HepG2 (cell line): ENCODE results near the gene TCAP. TPM values are rescaled to one million over a fixed set of nuclear protein-coding genes. Genes with fewer than 3 reads are reported as not detected.

Experiments
- ATAC-seq: fragments of 200-7000 bp; cut with Tn5 transposase; 3 replicates; pipeline ENCODE4 v1.9.1; 2020; ENCODE audit warnings: mild to moderate bottlenecking, moderate library complexity
- BruUV-seq: library from RNA; stranded (reverse); fragments of 400-500 nt; replicated peaks from 2 replicates; lab custom pipeline; 2021; lab: Mats Ljungman, UMichigan
- CTCF ChIA-PET: fragments of 300-600 bp; formaldehyde crosslinking; extraction: SDS; loops from one replicate; lab custom pipeline; 2021; ENCODE audit warnings: low total read pairs, inconsistent platforms, low intra/inter-chr PET ratio; lab: Yijun Ruan, JAX
- POLR2A ChIA-PET: fragments of 350-600 bp; sonication (Branson Sonifier 250); formaldehyde crosslinking; loops from one replicate; lab custom pipeline; 2020; ENCODE audit warnings: antibody characterized with exemption, inconsistent platforms; lab: Yijun Ruan, JAX
- DNase-seq: peaks from one replicate; pipeline ENCODE4 v3.0.0-alpha.2; 2015; ENCODE audit warnings: low spot score
- FAIRE-seq: peaks from 3 replicates; lab custom pipeline; 2011; peaks lifted over from hg19 to GRCh38; lab: Jason Lieb, UNC
- H2AFZ ChIP-seq: one replicate; pipeline ENCODE4 v1.6.1; 2011; ENCODE audit warnings: low read length, inconsistent platforms
- H3K27ac ChIP-seq: fragments of 300-600 bp; 3 replicates; pipeline ENCODE4 v1.8.0; 2011; ENCODE audit warnings: mixed run types, mild to moderate bottlenecking, mixed read lengths, low read length, inconsistent platforms; ENCODE audit not compliant: insufficient read depth; ENCODE audit errors: extremely low read length
- H3K27me3 ChIP-seq, 2 experiments: fragments of 200-600 bp in 1 of 2; 2 replicates in 1 of 2; 3 replicates in 1 of 2; pipeline versions ENCODE4 v1.6.0 to v1.8.0; 2011; ENCODE audit warnings: low read length in 2 of 2, mild to moderate bottlenecking in 2 of 2, moderate library complexity in 2 of 2, inconsistent platforms in 1 of 2; ENCODE audit not compliant: insufficient read depth in 2 of 2, control insufficient read depth in 1 of 2
- H3K36me3 ChIP-seq, 2 experiments: fragments of 200-600 bp in 1 of 2; replicated peaks in 1 of 2; 2 replicates in 1 of 2; 3 replicates in 1 of 2; pipeline versions ENCODE4 v1.5.1 to v1.8.0; 2011; ENCODE audit warnings: low read length in 2 of 2, inconsistent platforms in 1 of 2; ENCODE audit not compliant: insufficient read depth in 2 of 2, control insufficient read depth in 1 of 2
- H3K4me1 ChIP-seq: 2 replicates; pipeline ENCODE4 v1.5.1; 2012; ENCODE audit warnings: low read length, inconsistent platforms; ENCODE audit not compliant: insufficient read depth
- H3K4me2 ChIP-seq: 2 replicates; pipeline ENCODE4 v1.6.0; 2011; ENCODE audit warnings: low read depth, low read length, inconsistent platforms
- H3K4me3 ChIP-seq, 3 experiments: fragments of 200-600 bp in 1 of 3; sonication (generic), shearing (Covaris generic) in 1 of 3; replicated peaks in 1 of 3; 2 replicates each; pipeline ENCODE4 v1.5.1; 2011 to 2016; ENCODE audit warnings: low read length in 3 of 3, inconsistent platforms in 2 of 3, low read depth in 2 of 3, mild to moderate bottlenecking in 2 of 3, control low read depth in 1 of 3, mixed read lengths in 1 of 3; ENCODE audit not compliant: insufficient read depth in 1 of 3
- H3K79me2 ChIP-seq: one replicate; pipeline ENCODE4 v1.6.1; 2011; ENCODE audit warnings: low read length, inconsistent platforms; ENCODE audit not compliant: insufficient read depth
- H3K9ac ChIP-seq: 2 replicates; pipeline ENCODE4 v1.6.0; 2011; ENCODE audit warnings: mild to moderate bottlenecking, low read depth, low read length, inconsistent platforms; ENCODE audit not compliant: insufficient read depth
- H3K9me3 ChIP-seq: 2 replicates; pipeline ENCODE4 v1.5.1; 2012; ENCODE audit warnings: mild to moderate bottlenecking, low read length
- H4K20me1 ChIP-seq: 2 replicates; pipeline ENCODE4 v1.6.0; 2011; ENCODE audit warnings: inconsistent platforms, mild to moderate bottlenecking, low read length, moderate library complexity; ENCODE audit not compliant: insufficient read depth
- HDAC6 ChIP-seq: fragments of 200-600 bp; sonication (generic); IDR thresholded peaks from 2 replicates; pipeline ENCODE4 v1.7.0; 2017; ENCODE audit warnings: mild to moderate bottlenecking, antibody characterized with exemption, low read length, low read depth
- JUNB ChIP-seq: sonication (generic); formaldehyde crosslinking; IDR thresholded peaks from 2 replicates; pipeline ENCODE4 v1.8.0; 2022; ENCODE audit warnings: missing genetic modification reagents, mild to moderate bottlenecking, borderline replicate concordance
- NR3C1 ChIP-seq: sonication (generic); formaldehyde crosslinking; IDR thresholded peaks from 2 replicates; pipeline ENCODE4 v1.4.0; 2020; ENCODE audit warnings: missing genetic modification reagents
- RFX5 ChIP-seq: IDR thresholded peaks from 2 replicates; pipeline ENCODE4 v1.6.1; 2011; ENCODE audit warnings: low read depth, low read length, improper control_type of control experiment
- ZNF224 ChIP-seq: sonication (generic); formaldehyde crosslinking; IDR thresholded peaks from 2 replicates; pipeline ENCODE4 v1.5.0; 2020; ENCODE audit warnings: mild to moderate bottlenecking, missing genetic modification reagents
- ZNF687 ChIP-seq: sonication (generic); formaldehyde crosslinking; IDR thresholded peaks from 2 replicates; pipeline ENCODE4 v1.5.1; 2020; ENCODE audit warnings: mild to moderate bottlenecking, missing genetic modification reagents, moderate library complexity
- WGBS: methylation state at CpG from one replicate; pipeline ENCODE4 v1.1.6; 2017; ENCODE audit warnings: low lambda C conversion rate; 5-methylcytosine and 5-hydroxymethylcytosine counted together
- in situ Hi-C: cut with HindIII; loops from 2 replicates; pipeline ENCODE4 v1.10.0; 2017; ENCODE audit warnings: low pct_unique_long_range_greater_than_20kb; ENCODE audit not compliant: extremely low pct_ligation_motif_present
- intact Hi-C: fragments of 100-400 bp; cut with micrococcal nuclease; formaldehyde crosslinking; loops from one replicate; pipeline ENCODE4 v1.10.0; 2022; ENCODE audit not compliant: unreplicated experiment
- polyA plus RNA-seq, 8 experiments: library from polyadenylated mRNA; depleted of rRNA in 3 of 8; stranded (reverse) in 7 of 8; unstranded in 1 of 8; fragments of >200 nt; fragmentation: Illumina TruSeq in 4 of 8; extraction: Trizol in 4 of 8; gene quantifications; 2 replicates each; pipeline versions ENCODE4 v1.2.1 to v1.2.3, GENCODE V29; 2011 to 2016; ENCODE audit warnings: low read depth in 4 of 8, missing spikeins in 1 of 8, mixed read lengths in 1 of 8; ENCODE audit not compliant: insufficient read depth in 1 of 8
- total RNA-seq, 5 experiments: library from RNA; depleted of rRNA; stranded (reverse); fragments of >200 nt; fragmentation: Illumina TruSeq; extraction: Trizol; gene quantifications; 2 replicates each; pipeline ENCODE4 v1.2.3, GENCODE V29; 2016; ENCODE audit warnings: low read depth in 1 of 5
- TF ChIP-seq, protein P1 (sequence below): sonication (generic); formaldehyde crosslinking; IDR thresholded peaks from 2 replicates; pipeline ENCODE4 v1.4.0; 2020; ENCODE audit warnings: mild to moderate bottlenecking, missing genetic modification reagents
- TF ChIP-seq, protein P2 (sequence below): sonication (generic); formaldehyde crosslinking; IDR thresholded peaks from 2 replicates; pipeline ENCODE4 v1.4.0; 2020; ENCODE audit warnings: missing genetic modification reagents
- TF ChIP-seq, protein P3 (sequence below), 2 experiments: IDR thresholded peaks; 2 replicates each; pipeline ENCODE4 v1.6.1; 2011 to 2012; ENCODE audit warnings: low read length in 2 of 2, borderline replicate concordance in 1 of 2, low read depth in 1 of 2, mild to moderate bottlenecking in 1 of 2, moderate library complexity in 1 of 2

TCAP gene
- total and polyA plus RNA-seq, 2 of the 13 experiments (the other 11 are each of a cell fraction or from before 2014, with no cell fraction given): 0.24 to 0.65 TPM

- Histone ChIP-seq H2AFZ (no peak overlapping the region), H3K9ac (no peak overlapping the region), H3K4me3 (peak overlapping the region in 1 of 3 experiments; percentile 63; a peak in 1 of 6 replicates), H3K79me2 (no peaks in the 10 kb centered on the region), H3K36me3 (no peaks in the 10 kb centered on the region), H3K9me3 (no peaks in the 10 kb centered on the region), H3K4me1 (peaks cover 79% of the 10 kb centered on the region), H3K27me3 (peaks cover 20 to 79% of the 10 kb centered on the region in 2 experiments; a peak in 4 of 5 replicates), H3K27ac (no peak overlapping the region), H3K4me2 (peak overlapping the region; percentile 54; the same call in 1 of the 2 replicates), H4K20me1 (no peaks in the 10 kb centered on the region)
- CTCF ChIA-PET: no interaction called here
- intact Hi-C loops (no loop called here), in situ Hi-C loops (no loop called here)
- 0% methylated on average over 1 of the region's 16 CpGs for WGBS
- BruUV-seq: no TSS peak
- ATAC-seq: peak; percentile 66
- DNase-seq: no peak
- POLR2A ChIA-PET: interaction anchor here (1.1 to 3.3 kb wide), 4 partner anchors 9 to 112 kb away, joined by 4 to 11 read pairs (median 8); partner anchors contain the start of genes MIEN1 and STARD3
- TF ChIP-seq ZNF224 (CRISPR knock-in tag) (no peak), JUNB (CRISPR knock-in tag) (no peak), NR3C1 (no peak), RFX5 (0 out of 2 replicates have a peak, but pooled peaks have one; percentile 20), ZNF687 (CRISPR knock-in tag) (0 out of 2 replicates have a peak, but pooled peaks have one; percentile 2), HDAC6 (no peak)
- TF ChIP-seq, protein P1, sequence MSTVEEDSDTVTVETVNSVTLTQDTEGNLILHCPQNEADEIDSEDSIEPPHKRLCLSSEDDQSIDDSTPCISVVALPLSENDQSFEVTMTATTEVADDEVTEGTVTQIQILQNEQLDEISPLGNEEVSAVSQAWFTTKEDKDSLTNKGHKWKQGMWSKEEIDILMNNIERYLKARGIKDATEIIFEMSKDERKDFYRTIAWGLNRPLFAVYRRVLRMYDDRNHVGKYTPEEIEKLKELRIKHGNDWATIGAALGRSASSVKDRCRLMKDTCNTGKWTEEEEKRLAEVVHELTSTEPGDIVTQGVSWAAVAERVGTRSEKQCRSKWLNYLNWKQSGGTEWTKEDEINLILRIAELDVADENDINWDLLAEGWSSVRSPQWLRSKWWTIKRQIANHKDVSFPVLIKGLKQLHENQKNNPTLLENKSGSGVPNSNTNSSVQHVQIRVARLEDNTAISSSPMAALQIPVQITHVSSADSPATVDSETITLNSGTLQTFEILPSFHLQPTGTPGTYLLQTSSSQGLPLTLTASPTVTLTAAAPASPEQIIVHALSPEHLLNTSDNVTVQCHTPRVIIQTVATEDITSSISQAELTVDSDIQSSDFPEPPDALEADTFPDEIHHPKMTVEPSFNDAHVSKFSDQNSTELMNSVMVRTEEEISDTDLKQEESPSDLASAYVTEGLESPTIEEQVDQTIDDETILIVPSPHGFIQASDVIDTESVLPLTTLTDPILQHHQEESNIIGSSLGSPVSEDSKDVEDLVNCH (CRISPR knock-in tag): no peak
- TF ChIP-seq, protein P2, sequence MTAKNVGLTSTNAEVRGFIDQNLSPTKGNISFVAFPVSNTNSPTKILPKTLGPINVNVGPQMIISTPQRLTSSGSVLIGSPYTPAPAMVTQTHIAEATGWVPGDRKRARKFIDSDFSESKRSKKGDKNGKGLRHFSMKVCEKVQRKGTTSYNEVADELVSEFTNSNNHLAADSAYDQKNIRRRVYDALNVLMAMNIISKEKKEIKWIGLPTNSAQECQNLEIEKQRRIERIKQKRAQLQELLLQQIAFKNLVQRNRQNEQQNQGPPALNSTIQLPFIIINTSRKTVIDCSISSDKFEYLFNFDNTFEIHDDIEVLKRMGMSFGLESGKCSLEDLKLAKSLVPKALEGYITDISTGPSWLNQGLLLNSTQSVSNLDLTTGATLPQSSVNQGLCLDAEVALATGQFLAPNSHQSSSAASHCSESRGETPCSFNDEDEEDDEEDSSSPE (CRISPR knock-in tag): no peak
- TF ChIP-seq, protein P3, sequence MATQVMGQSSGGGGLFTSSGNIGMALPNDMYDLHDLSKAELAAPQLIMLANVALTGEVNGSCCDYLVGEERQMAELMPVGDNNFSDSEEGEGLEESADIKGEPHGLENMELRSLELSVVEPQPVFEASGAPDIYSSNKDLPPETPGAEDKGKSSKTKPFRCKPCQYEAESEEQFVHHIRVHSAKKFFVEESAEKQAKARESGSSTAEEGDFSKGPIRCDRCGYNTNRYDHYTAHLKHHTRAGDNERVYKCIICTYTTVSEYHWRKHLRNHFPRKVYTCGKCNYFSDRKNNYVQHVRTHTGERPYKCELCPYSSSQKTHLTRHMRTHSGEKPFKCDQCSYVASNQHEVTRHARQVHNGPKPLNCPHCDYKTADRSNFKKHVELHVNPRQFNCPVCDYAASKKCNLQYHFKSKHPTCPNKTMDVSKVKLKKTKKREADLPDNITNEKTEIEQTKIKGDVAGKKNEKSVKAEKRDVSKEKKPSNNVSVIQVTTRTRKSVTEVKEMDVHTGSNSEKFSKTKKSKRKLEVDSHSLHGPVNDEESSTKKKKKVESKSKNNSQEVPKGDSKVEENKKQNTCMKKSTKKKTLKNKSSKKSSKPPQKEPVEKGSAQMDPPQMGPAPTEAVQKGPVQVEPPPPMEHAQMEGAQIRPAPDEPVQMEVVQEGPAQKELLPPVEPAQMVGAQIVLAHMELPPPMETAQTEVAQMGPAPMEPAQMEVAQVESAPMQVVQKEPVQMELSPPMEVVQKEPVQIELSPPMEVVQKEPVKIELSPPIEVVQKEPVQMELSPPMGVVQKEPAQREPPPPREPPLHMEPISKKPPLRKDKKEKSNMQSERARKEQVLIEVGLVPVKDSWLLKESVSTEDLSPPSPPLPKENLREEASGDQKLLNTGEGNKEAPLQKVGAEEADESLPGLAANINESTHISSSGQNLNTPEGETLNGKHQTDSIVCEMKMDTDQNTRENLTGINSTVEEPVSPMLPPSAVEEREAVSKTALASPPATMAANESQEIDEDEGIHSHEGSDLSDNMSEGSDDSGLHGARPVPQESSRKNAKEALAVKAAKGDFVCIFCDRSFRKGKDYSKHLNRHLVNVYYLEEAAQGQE (IDR thresholded peaks at IDR 0.05; ENCODE audit: borderline replicate concordance in 1 of 2, low read depth in 1 of 2, low read length in 2 of 2): no peak
- no peak for FAIRE-seq
Measured at GRCh38 chr17:39627712-39628516, 37.2 kb upstream of the TCAP start.
